ENCODE data around the gene PKHD1. TPM values are rescaled to one million over a fixed set of nuclear protein-coding genes. Genes with fewer than 3 reads are reported as not detected.

The PKHD1 gene
- total and polyA plus RNA-seq, 2 of the 8 experiments (the other 6 are each of a cell fraction or from before 2014, with no cell fraction given): 0.06 to 0.09 TPM

GRCh38 chr6:51865996-51866395 is 221.4 kb downstream of the PKHD1 start (continued):
- TF ChIP-seq TCF12 (IDR thresholded peaks at IDR 0.05; ENCODE audit: low read depth, low read length) (no peak), SIRT6 (IDR thresholded peaks at IDR 0.05; ENCODE audit: low read length) (no peak), SUZ12 (IDR thresholded peaks at IDR 0.05; ENCODE audit: low read length) (no peak), ZNF274 (IDR thresholded peaks at IDR 0.05; ENCODE audit: borderline replicate concordance, extremely low read depth, low read length) (no peak)

Data from H1 (cell line).